A549 (cell line): ENCODE measurements around the gene AP5B1. TPM values are rescaled to one million over a fixed set of nuclear protein-coding genes. Genes with fewer than 3 reads are reported as not detected.

ENCODE experiments used
- ATAC-seq, 2 experiments: fragments of 200-7000 bp in 1 of 2; fragments of >200 bp in 1 of 2; cut with Nextera tagmentation in 1 of 2; cut with Tn5 transposase in 1 of 2; 3 replicates each; pipeline versions ENCODE4 v1.8.0 to v1.9.1; 2018 to 2020; ENCODE audit warnings: mild to moderate bottlenecking in 1 of 2, moderate library complexity in 1 of 2
- CTCF ChIA-PET: fragments of 300-600 bp; sonication (Branson Sonifier 250); formaldehyde crosslinking; extraction: SDS; loops from one replicate; lab custom pipeline; 2021; ENCODE audit warnings: antibody characterized with exemption, inconsistent platforms; lab: Yijun Ruan, JAX
- POLR2A ChIA-PET: fragments of 350-600 bp; formaldehyde crosslinking; extraction: SDS; loops from one replicate; lab custom pipeline; 2021; ENCODE audit warnings: antibody characterized with exemption, inconsistent platforms; lab: Yijun Ruan, JAX
- DNase-seq, 2 experiments: peaks; one replicate each; pipeline versions ENCODE4 v3.0.0 to v3.0.0-alpha.2; 2011 to 2016; ENCODE audit warnings: low read depth in 1 of 2, low spot score in 1 of 2
- FAIRE-seq: peaks from 2 replicates; lab custom pipeline; 2011; peaks lifted over from hg19 to GRCh38; lab: Jason Lieb, UNC
- H3K27ac ChIP-seq, 2 experiments: fragments of >200 bp; sonication (Bioruptor Twin); formaldehyde crosslinking; 3 replicates each; pipeline ENCODE4 v1.5.1; 2016 to 2017
- H3K4me1 ChIP-seq: fragments of >200 bp; sonication (Bioruptor Twin); formaldehyde crosslinking; 3 replicates; pipeline ENCODE4 v1.6.1; 2016
- H3K4me2 ChIP-seq: fragments of >200 bp; sonication (Bioruptor Twin); formaldehyde crosslinking; 3 replicates; pipeline ENCODE4 v1.6.1; 2016
- H3K4me3 ChIP-seq: fragments of >200 bp; sonication (Bioruptor Twin); formaldehyde crosslinking; 3 replicates; pipeline ENCODE4 v1.5.1; 2016
- H3K9me3 ChIP-seq: fragments of >200 bp; sonication (Bioruptor Twin); formaldehyde crosslinking; 3 replicates; pipeline ENCODE4 v1.6.1; 2016
- CBX2 ChIP-seq: fragments of 200-600 bp; sonication (generic); IDR thresholded peaks from 2 replicates; pipeline ENCODE4 v1.6.1; 2016; ENCODE audit warnings: low read depth, mild to moderate bottlenecking, borderline replicate concordance
- EHF ChIP-seq: fragments of 250-450 bp; sonication (Bioruptor Pico); IDR thresholded peaks from 2 replicates; pipeline ENCODE4 v1.5.0; 2020; ENCODE audit warnings: mild to moderate bottlenecking
- EP300 ChIP-seq, 2 experiments: fragments of >200 bp; sonication (Bioruptor Twin); formaldehyde crosslinking; IDR thresholded peaks; 2 replicates in 1 of 2; 3 replicates in 1 of 2; pipeline ENCODE4 v1.6.1; 2016 to 2017
- FOSB ChIP-seq: fragments of 250-450 bp; sonication (Bioruptor Pico); IDR thresholded peaks from 2 replicates; pipeline ENCODE4 v1.5.0; 2020; ENCODE audit warnings: mild to moderate bottlenecking, moderate library complexity
- FOSL2 ChIP-seq, 2 experiments: fragments of 450-650 bp in 1 of 2; fragments of >200 bp in 1 of 2; sonication (Bioruptor Twin) in 1 of 2; formaldehyde crosslinking; IDR thresholded peaks; 2 replicates each; pipeline versions ENCODE4 v1.5.0 to v1.6.1; 2016 to 2020; ENCODE audit warnings: mild to moderate bottlenecking in 1 of 2, moderate library complexity in 1 of 2
- FOXS1 ChIP-seq: fragments of 250-450 bp; sonication (Bioruptor Pico); IDR thresholded peaks from 2 replicates; pipeline ENCODE4 v1.5.0; 2020; ENCODE audit warnings: mild to moderate bottlenecking, moderate library complexity
- GATA3 ChIP-seq: IDR thresholded peaks from 2 replicates; pipeline ENCODE4 v1.6.1; 2012; ENCODE audit warnings: borderline replicate concordance
- HOXB13 ChIP-seq: fragments of 250-450 bp; sonication (Bioruptor Pico); IDR thresholded peaks from 2 replicates; pipeline ENCODE4 v1.5.0; 2020; ENCODE audit warnings: low read depth, mild to moderate bottlenecking, moderate library complexity
- KDM1A ChIP-seq: fragments of 200-600 bp; sonication (generic); IDR thresholded peaks from 2 replicates; pipeline ENCODE4 v1.6.1; 2016; ENCODE audit warnings: low read depth, mild to moderate bottlenecking
- MAZ ChIP-seq: fragments of 150-350 bp; IDR thresholded peaks from 2 replicates; pipeline ENCODE4 v1.6.1; 2014; ENCODE audit warnings: antibody characterized with exemption, low read depth, low read length, borderline replicate concordance
- MYC ChIP-seq: IDR thresholded peaks from 2 replicates; pipeline ENCODE4 v1.6.1; 2012; ENCODE audit warnings: mild to moderate bottlenecking, inconsistent platforms, low read length, improper control_type of control experiment, borderline replicate concordance
- NFE2L2 ChIP-seq: fragments of 150-350 bp; conservative IDR thresholded peaks from 2 replicates; pipeline ENCODE4 v1.6.1; 2014; ENCODE audit warnings: low read length
- NPAS2 ChIP-seq: fragments of 250-450 bp; sonication (Bioruptor Pico); IDR thresholded peaks from 2 replicates; pipeline ENCODE4 v1.8.0; 2022; ENCODE audit warnings: mild to moderate bottlenecking, moderate library complexity, borderline replicate concordance
- NR3C1 ChIP-seq: fragments of >200 bp; sonication (Bioruptor Twin); formaldehyde crosslinking; IDR thresholded peaks from 3 replicates; pipeline ENCODE4 v1.6.1; 2017
- PBX3 ChIP-seq: IDR thresholded peaks from 2 replicates; pipeline ENCODE4 v1.6.1; 2012
- RARB ChIP-seq: fragments of 250-450 bp; sonication (Bioruptor Pico); IDR thresholded peaks from 2 replicates; pipeline ENCODE4 v1.8.0; 2021; ENCODE audit warnings: mild to moderate bottlenecking, moderate library complexity
- REST ChIP-seq: fragments of 200-600 bp; sonication (generic); IDR thresholded peaks from 2 replicates; pipeline ENCODE4 v1.6.1; 2016; ENCODE audit warnings: antibody characterized with exemption, mild to moderate bottlenecking, moderate library complexity
- RFX5 ChIP-seq: fragments of 450-650 bp; IDR thresholded peaks from 2 replicates; pipeline ENCODE4 v1.7.1; 2014; ENCODE audit warnings: antibody characterized with exemption, mild to moderate bottlenecking, moderate library complexity
- RNF2 ChIP-seq: fragments of 200-600 bp; sonication (generic); IDR thresholded peaks from 2 replicates; pipeline ENCODE4 v1.6.1; 2016; ENCODE audit warnings: low read depth, mild to moderate bottlenecking, antibody characterized with exemption, moderate library complexity, borderline replicate concordance
- SREBF2 ChIP-seq: fragments of 450-650 bp; IDR thresholded peaks from 2 replicates; pipeline ENCODE4 v1.6.1; 2014; ENCODE audit warnings: mild to moderate bottlenecking, moderate library complexity
- TFCP2L1 ChIP-seq: fragments of 250-450 bp; sonication (Bioruptor Pico); IDR thresholded peaks from 2 replicates; pipeline ENCODE4 v1.5.0; 2021; ENCODE audit warnings: mild to moderate bottlenecking
- TP53 ChIP-seq: fragments of 250-450 bp; sonication (Bioruptor Pico); IDR thresholded peaks from 2 replicates; pipeline ENCODE4 v1.5.0; 2021; ENCODE audit warnings: mild to moderate bottlenecking, moderate library complexity
- USF2 ChIP-seq: fragments of 450-650 bp; IDR thresholded peaks from 2 replicates; pipeline ENCODE4 v1.6.1; 2014; ENCODE audit warnings: antibody characterized with exemption
- ZC3H11A ChIP-seq: fragments of 450-650 bp; IDR thresholded peaks from 2 replicates; pipeline ENCODE4 v1.6.1; 2014; ENCODE audit warnings: antibody characterized with exemption, mild to moderate bottlenecking
- ZFP36 ChIP-seq: fragments of 450-650 bp; IDR thresholded peaks from 2 replicates; pipeline ENCODE4 v1.6.1; 2014; ENCODE audit warnings: borderline replicate concordance; ENCODE audit not compliant: partially characterized antibody
- ZNF302 ChIP-seq: fragments of 250-450 bp; sonication (Bioruptor Pico); IDR thresholded peaks from 2 replicates; pipeline ENCODE4 v1.9.0; 2021; ENCODE audit warnings: inconsistent platforms, mild to moderate bottlenecking, moderate library complexity
- ZSCAN20 ChIP-seq: fragments of 250-450 bp; sonication (Bioruptor Pico); IDR thresholded peaks from 2 replicates; pipeline ENCODE4 v1.8.0; 2022; ENCODE audit warnings: mild to moderate bottlenecking, moderate library complexity
- WGBS: methylation state at CpG from one replicate; pipeline ENCODE4 v1.1.6; 2017; ENCODE audit errors: missing lambda C conversion rate; 5-methylcytosine and 5-hydroxymethylcytosine counted together
- polyA plus RNA-seq, 4 experiments: library from polyadenylated mRNA; depleted of rRNA in 3 of 4; stranded (reverse); fragments of >200 nt; fragmentation: RNase III in 1 of 4; extraction: RNeasy Plus Mini Kit Qiagen cat#74134 plus additional on column Dnase treatment in 1 of 4; gene quantifications; 2 replicates in 3 of 4; 3 replicates in 1 of 4; pipeline ENCODE4 v1.2.3, GENCODE V29; 2011 to 2017
- TF ChIP-seq, protein P1 (sequence below): IDR thresholded peaks from 2 replicates; pipeline ENCODE4 v1.6.1; 2012; ENCODE audit warnings: low read depth, borderline replicate concordance

AP5B1 gene
- polyA plus RNA-seq, 2 of the 4 experiments (the other 2 are of a cell fraction): 5.2 to 10.2 TPM

GRCh38 chr11:65817835-65818680 is 37.3 kb upstream of the AP5B1 start (continued):
- TF ChIP-seq REST: no peak
- no peak for TF ChIP-seq ZNF302 (CRISPR knock-in tag)
- TF ChIP-seq TFCP2L1: no peak
- TF ChIP-seq ZSCAN20 (CRISPR knock-in tag): no peak
- no peak for TF ChIP-seq ZFP36
- no peak for TF ChIP-seq MAZ
- no peak for TF ChIP-seq RNF2
- TF ChIP-seq FOXS1 (CRISPR knock-in tag): no peak
- TF ChIP-seq, protein P1, sequence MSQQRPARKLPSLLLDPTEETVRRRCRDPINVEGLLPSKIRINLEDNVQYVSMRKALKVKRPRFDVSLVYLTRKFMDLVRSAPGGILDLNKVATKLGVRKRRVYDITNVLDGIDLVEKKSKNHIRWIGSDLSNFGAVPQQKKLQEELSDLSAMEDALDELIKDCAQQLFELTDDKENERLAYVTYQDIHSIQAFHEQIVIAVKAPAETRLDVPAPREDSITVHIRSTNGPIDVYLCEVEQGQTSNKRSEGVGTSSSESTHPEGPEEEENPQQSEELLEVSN: peak; percentile 43; the same call in 1 of the 2 replicates
- TF ChIP-seq EP300 (IDR thresholded peaks at IDR 0.05): no peak; a peak in 1 of 5 replicates
- TF ChIP-seq GATA3: no peak
- no peak for TF ChIP-seq NR3C1
- no peak for TF ChIP-seq EHF (CRISPR knock-in tag)
- TF ChIP-seq HOXB13: no peak
- no peak for TF ChIP-seq ZC3H11A

DNA sequence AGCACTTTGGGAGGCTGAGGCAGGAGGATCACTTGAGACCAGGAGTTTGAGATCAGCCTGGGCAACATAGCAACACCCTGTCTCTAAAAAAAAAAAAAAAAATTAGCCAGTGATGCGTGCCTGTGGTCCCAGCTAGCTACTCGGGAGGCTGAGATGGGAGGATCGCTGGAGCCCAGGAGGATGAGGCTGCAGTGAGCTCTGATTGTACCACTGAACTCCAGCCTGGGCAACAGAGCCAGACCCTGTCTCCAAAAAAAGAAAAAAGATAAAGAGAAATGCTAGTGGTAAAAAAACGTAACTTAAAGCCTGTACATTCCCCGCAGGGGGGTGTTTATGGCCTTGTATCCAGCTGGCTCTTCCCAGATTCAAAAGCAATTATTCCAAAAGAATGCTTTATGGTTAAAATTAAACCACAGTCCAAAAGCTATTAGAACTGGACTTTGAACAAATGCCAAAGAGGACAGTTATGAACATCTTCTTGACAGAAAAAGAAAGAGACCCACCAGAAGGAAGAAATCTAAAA is 36.6 kb upstream of the AP5B1 start:
- DNase-seq (no peak), FAIRE-seq (no peak), ATAC-seq (no peak)
- Histone ChIP-seq H3K4me1 (peaks cover 6% of the 10 kb centered on the region; the same call in 1 of the 3 replicates), H3K4me2 (peak overlapping the region; percentile 79), H3K27ac (peak overlapping the region; percentile 82 to 89), H3K9me3 (no peaks in the 10 kb centered on the region), H3K4me3 (peak overlapping the region; percentile 57)
- WGBS: 56% methylated on average over 5 of the region's 5 CpGs
- ChIA-PET POLR2A (interaction anchor here (1.0 to 1.8 kb wide), 6 partner anchors 35 to 106 kb away, joined by 3 to 18 read pairs (median 4); partner anchors contain the start of genes CFL1, KAT5 and RNASEH2C), CTCF (interaction anchor here (0.5 to 14.1 kb wide), 25 partner anchors 9 to 184 kb away, joined by 3 to 222 read pairs (median 8); partner anchors contain the start of genes AP5B1, FIBP, KAT5 and OVOL1)
- TF ChIP-seq, protein P1: no peak
- TF ChIP-seq NPAS2 (CRISPR knock-in tag): no peak
- TF ChIP-seq TFCP2L1: no peak
- TF ChIP-seq CBX2: no peak
- no peak for TF ChIP-seq KDM1A
- TF ChIP-seq SREBF2: no peak
- no peak for TF ChIP-seq FOSL2 (IDR thresholded peaks at IDR 0.05)
- no peak for TF ChIP-seq FOSL2 (CRISPR knock-in tag; IDR thresholded peaks at IDR 0.05)
- TF ChIP-seq PBX3: no peak
- TF ChIP-seq USF2: no peak
- TF ChIP-seq TP53 (CRISPR knock-in tag): no peak
- no peak for TF ChIP-seq NFE2L2
- no peak for TF ChIP-seq RARB
- TF ChIP-seq MYC: no peak
- no peak for TF ChIP-seq RFX5
- TF ChIP-seq ZC3H11A: no peak
- TF ChIP-seq FOSB (CRISPR knock-in tag): no peak
